Hepatocyte (in vitro differentiated cells): ENCODE measurements around the gene CACNA1C. TPM values are rescaled to one million over a fixed set of nuclear protein-coding genes. Genes with fewer than 3 reads are reported as not detected.

Experiments
- DNase-seq: peaks from one replicate; pipeline ENCODE4 v3.0.0-alpha.2; 2016; ENCODE audit warnings: low spot score
- H2AFZ ChIP-seq: fragments of 200-600 bp; sonication (generic); 2 replicates; pipeline ENCODE4 v1.6.0; 2016; ENCODE audit warnings: antibody characterized with exemption, mild to moderate bottlenecking
- H3K27ac ChIP-seq: fragments of 200-600 bp; sonication (generic); 2 replicates; pipeline ENCODE4 v1.5.1; 2016; ENCODE audit warnings: mild to moderate bottlenecking
- H3K27me3 ChIP-seq: fragments of 200-600 bp; sonication (generic); 2 replicates; pipeline ENCODE4 v1.6.1; 2016
- H3K36me3 ChIP-seq: fragments of 200-600 bp; sonication (generic); replicated peaks from 2 replicates; pipeline ENCODE4 v1.5.1; 2016; ENCODE audit warnings: low read depth; ENCODE audit not compliant: insufficient read depth
- H3K4me1 ChIP-seq: fragments of 200-600 bp; sonication (generic); 2 replicates; pipeline ENCODE4 v1.5.1; 2016; ENCODE audit warnings: mild to moderate bottlenecking, moderate library complexity; ENCODE audit not compliant: insufficient read depth
- H3K4me2 ChIP-seq: fragments of 200-600 bp; sonication (generic); 2 replicates; pipeline ENCODE4 v1.6.0; 2016
- H3K4me3 ChIP-seq: fragments of 200-600 bp; sonication (generic); 2 replicates; pipeline ENCODE4 v1.5.1; 2016; ENCODE audit warnings: mild to moderate bottlenecking
- H3K79me2 ChIP-seq: fragments of 200-600 bp; sonication (generic); 2 replicates; pipeline ENCODE4 v1.6.0; 2017; ENCODE audit warnings: mild to moderate bottlenecking
- H3K9me2 ChIP-seq: fragments of 200-600 bp; sonication (generic); replicated peaks from 2 replicates; pipeline ENCODE4 v1.6.0; 2017; ENCODE audit warnings: mild to moderate bottlenecking; ENCODE audit not compliant: insufficient read depth
- H3K9me3 ChIP-seq: fragments of 200-600 bp; sonication (generic); 2 replicates; pipeline ENCODE4 v1.5.1; 2016; ENCODE audit warnings: low read depth, mild to moderate bottlenecking
- H4K20me1 ChIP-seq: fragments of 200-600 bp; sonication (generic); 2 replicates; pipeline ENCODE4 v1.6.0; 2016; ENCODE audit warnings: mild to moderate bottlenecking; ENCODE audit not compliant: insufficient read depth, poor library complexity, severe bottlenecking
- CTCF ChIP-seq: fragments of 200-600 bp; sonication (generic); IDR thresholded peaks from 2 replicates; pipeline ENCODE4 v1.5.1; 2016; ENCODE audit warnings: antibody characterized with exemption, mild to moderate bottlenecking; ENCODE audit not compliant: poor library complexity
- EZH2 ChIP-seq: fragments of 200-600 bp; sonication (generic); IDR thresholded peaks from 2 replicates; pipeline ENCODE4 v1.6.1; 2016; ENCODE audit warnings: antibody characterized with exemption, mild to moderate bottlenecking, borderline replicate concordance
- EZH2phosphoT487 ChIP-seq: fragments of 200-600 bp; sonication (generic); IDR thresholded peaks from one replicate; pipeline ENCODE4 v1.6.1; 2018; ENCODE audit warnings: antibody characterized with exemption, mild to moderate bottlenecking, low read depth, moderate library complexity; ENCODE audit not compliant: unreplicated experiment, severe bottlenecking
- WGBS: methylation state at CpG from one replicate; pipeline ENCODE4 v1.1.6; 2016; ENCODE audit warnings: low lambda C conversion rate; ENCODE audit errors: missing lambda C conversion rate; 5-methylcytosine and 5-hydroxymethylcytosine counted together
- polyA plus RNA-seq: library from polyadenylated mRNA; unstranded; fragments of >200 nt; fragmentation: Nextera tagmentation; extraction: Ambion mirVana; gene quantifications from 2 replicates; pipeline ENCODE4 v1.2.1, GENCODE V29; 2016
- total RNA-seq: library from RNA; depleted of rRNA; stranded (reverse); fragments of >200 nt; gene quantifications from 2 replicates; pipeline ENCODE4 v1.2.3, GENCODE V29; 2014

Gene CACNA1C
- total and polyA plus RNA-seq, 2 experiments from 2014 or later, result 3.2 to 4.0 TPM

DNA sequence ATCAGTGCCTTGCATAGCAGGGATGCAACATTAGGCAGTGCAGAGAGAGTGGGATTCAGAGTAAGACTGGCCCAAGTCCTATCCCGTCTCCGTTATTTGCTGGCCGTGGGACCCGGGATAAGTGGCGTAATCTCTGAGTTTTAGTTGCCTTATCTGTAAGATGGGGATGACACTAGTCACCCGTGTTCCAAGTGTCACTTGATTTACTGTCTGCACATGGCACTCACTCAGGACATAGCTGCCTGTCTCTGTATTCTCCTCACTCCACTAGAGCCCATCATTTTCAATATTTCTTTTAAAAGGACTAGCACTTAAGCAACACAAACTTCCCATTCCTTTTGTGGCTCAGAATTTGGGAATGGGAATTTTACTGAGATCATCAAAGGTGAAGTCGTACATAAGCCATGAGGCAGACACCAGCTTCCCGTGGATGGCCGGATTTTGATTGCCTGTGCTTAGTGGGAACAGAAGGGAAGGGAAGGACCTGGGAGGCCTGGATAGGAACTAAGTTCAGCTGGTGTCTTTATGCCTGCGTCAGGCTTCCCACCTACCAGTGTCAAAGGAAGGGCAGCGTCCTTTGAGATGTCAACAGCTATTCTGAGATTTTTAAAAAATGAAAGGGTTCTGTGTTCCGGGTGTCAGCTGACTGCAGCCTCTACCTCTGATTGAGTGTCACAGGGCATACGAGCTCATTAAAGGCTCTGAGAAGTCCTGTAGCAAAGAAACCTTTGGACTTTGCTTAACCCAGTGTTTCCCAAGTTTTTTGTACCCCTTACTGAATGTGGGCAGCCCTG is 361.4 kb downstream of the CACNA1C start:
- DNase-seq, result no peak
- peaks cover 6% of the 10 kb centered on the region for H3K4me1 ChIP-seq
- H3K27me3 ChIP-seq, result no peaks in the 10 kb centered on the region
- no peaks in the 10 kb centered on the region for H3K9me3 ChIP-seq
- WGBS, result 79% methylated on average over 13 of the region's 13 CpGs
- H3K9me2 ChIP-seq, result no peaks in the 10 kb centered on the region
- no peak overlapping the region for H2AFZ ChIP-seq
- no peaks in the 10 kb centered on the region for H3K36me3 ChIP-seq
- H3K4me2 ChIP-seq, result no peak overlapping the region
- H3K79me2 ChIP-seq, result no peaks in the 10 kb centered on the region
- no peaks in the 10 kb centered on the region for H4K20me1 ChIP-seq
- H3K27ac ChIP-seq, result no peak overlapping the region
- TF ChIP-seq EZH2 (no peak), EZH2phosphoT487 (no peak), CTCF (no peak)
- H3K4me3 ChIP-seq, result no peak overlapping the region

- Histone ChIP-seq H2AFZ (no peak overlapping the region), H3K36me3 (no peaks in the 10 kb centered on the region), H3K9me3 (no peaks in the 10 kb centered on the region), H3K27me3 (no peaks in the 10 kb centered on the region), H3K9me2 (no peaks in the 10 kb centered on the region), H3K27ac (no peak overlapping the region), H4K20me1 (no peaks in the 10 kb centered on the region), H3K79me2 (no peaks in the 10 kb centered on the region), H3K4me1 (peaks cover 6% of the 10 kb centered on the region), H3K4me2 (no peak overlapping the region), H3K4me3 (no peak overlapping the region)
- DNase-seq, result no peak
- TF ChIP-seq CTCF (no peak), EZH2phosphoT487 (no peak), EZH2 (no peak)
- 95% methylated on average over 19 of the region's 19 CpGs for WGBS
Observed at GRCh38 chr12:2414810-2415567, 362.2 kb downstream of the CACNA1C start.

GRCh38 chr12:2415568-2415944 is 362.8 kb downstream of the CACNA1C start:
- H3K36me3 ChIP-seq, result no peaks in the 10 kb centered on the region
- peaks cover 6% of the 10 kb centered on the region for H3K4me1 ChIP-seq
- no peak overlapping the region for H3K27ac ChIP-seq
- H4K20me1 ChIP-seq, result no peaks in the 10 kb centered on the region
- TF ChIP-seq EZH2, result no peak
- no peak for TF ChIP-seq CTCF
- TF ChIP-seq EZH2phosphoT487, result no peak
- H3K9me3 ChIP-seq, result no peaks in the 10 kb centered on the region
- no peak overlapping the region for H2AFZ ChIP-seq
- no peak for DNase-seq
- H3K27me3 ChIP-seq, result no peaks in the 10 kb centered on the region
- no peak overlapping the region for H3K4me2 ChIP-seq
- no peak overlapping the region for H3K4me3 ChIP-seq
- H3K9me2 ChIP-seq, result no peaks in the 10 kb centered on the region
- no peaks in the 10 kb centered on the region for H3K79me2 ChIP-seq
- 94% methylated on average over 10 of the region's 10 CpGs for WGBS
